ENCODE data around the gene VSTM4.

VSTM4 gene

DNA sequence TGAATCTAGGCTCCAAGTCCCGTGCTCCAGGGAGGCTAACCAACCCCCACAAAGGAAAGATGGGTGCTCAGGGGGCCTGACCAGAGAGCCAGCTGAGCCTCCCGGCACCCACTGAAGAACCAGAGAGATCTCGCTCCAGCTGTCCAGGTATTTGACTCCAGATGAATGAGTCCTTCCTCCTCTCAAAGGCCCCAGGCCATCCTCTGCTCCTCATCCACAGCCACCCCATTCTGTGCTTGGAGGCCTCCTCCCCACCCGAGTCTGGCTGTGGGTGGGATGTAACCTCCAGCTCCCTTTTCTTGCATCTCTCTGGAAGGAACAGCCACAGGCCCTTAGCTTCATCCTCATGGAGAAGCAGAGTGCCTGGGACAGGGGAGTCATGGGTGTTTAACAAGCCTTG, 44.6 kb downstream of the VSTM4 start:
- Histone ChIP-seq H3K4me3 (ENCODE audit: insufficient read length, low read depth) (no peak overlapping the region), H3K9ac (ENCODE audit: insufficient read length, low read depth) (no peak overlapping the region), H3K36me3 (ENCODE audit: insufficient read depth, insufficient read length, low read length) (no peaks in the 10 kb centered on the region), H3K27me3 (ENCODE audit: insufficient read depth, insufficient read length) (no peaks in the 10 kb centered on the region), H3K4me1 (ENCODE audit: insufficient read depth, insufficient read length) (no peaks in the 10 kb centered on the region), H3K9me3 (ENCODE audit: insufficient read depth, low read length) (no peaks in the 10 kb centered on the region)
- TF ChIP-seq ZNF274 (IDR thresholded peaks at IDR 0.05; ENCODE audit: low read depth, low read length): no peak
- TF ChIP-seq YY1 (IDR thresholded peaks at IDR 0.05; ENCODE audit: insufficient read depth, insufficient read length): no peak
- no peak for TF ChIP-seq SUZ12 (IDR thresholded peaks at IDR 0.05; ENCODE audit: extremely low read depth, insufficient read depth, insufficient read length)
- no peak for DNase-seq (ENCODE audit: low read depth, low spot score)

- no peak overlapping the region for H3K9ac ChIP-seq (ENCODE audit: insufficient read length, low read depth)
- H3K27me3 ChIP-seq (ENCODE audit: insufficient read depth, insufficient read length): no peaks in the 10 kb centered on the region
- H3K4me3 ChIP-seq (ENCODE audit: insufficient read length, low read depth): no peak overlapping the region
- H3K36me3 ChIP-seq (ENCODE audit: insufficient read depth, insufficient read length, low read length): no peaks in the 10 kb centered on the region
- H3K4me1 ChIP-seq (ENCODE audit: insufficient read depth, insufficient read length): no peaks in the 10 kb centered on the region
- no peak for TF ChIP-seq YY1 (IDR thresholded peaks at IDR 0.05; ENCODE audit: insufficient read depth, insufficient read length)
- TF ChIP-seq SUZ12 (IDR thresholded peaks at IDR 0.05; ENCODE audit: extremely low read depth, insufficient read depth, insufficient read length): no peak
- no peak for TF ChIP-seq ZNF274 (IDR thresholded peaks at IDR 0.05; ENCODE audit: low read depth, low read length)
- H3K9me3 ChIP-seq (ENCODE audit: insufficient read depth, low read length): 0 out of 2 replicates have a peak, but pooled peaks cover under 1% of the 10 kb centered on the region
- DNase-seq (ENCODE audit: low read depth, low spot score): no peak
Observed at GRCh38 chr10:49068672-49069217, 46.6 kb downstream of the VSTM4 start.

DNA sequence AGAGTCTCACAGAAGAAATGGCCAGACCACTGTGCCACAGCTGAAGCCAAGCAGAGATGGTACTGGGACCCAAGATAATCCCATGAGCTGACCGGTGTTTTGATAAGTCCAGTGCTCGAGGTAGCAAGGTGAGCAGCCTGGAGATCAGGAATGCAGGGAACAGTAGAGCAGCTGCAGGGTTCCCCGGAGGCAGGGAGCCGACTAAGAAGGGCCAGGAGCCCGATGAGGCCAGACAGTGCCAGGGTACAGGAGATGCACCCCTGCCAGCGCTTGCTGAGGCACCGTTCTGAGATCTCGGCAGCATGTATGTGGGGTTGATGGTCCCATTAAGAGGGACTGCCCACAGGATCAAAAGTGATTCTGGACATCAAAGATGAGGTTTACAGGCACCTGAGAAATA, 47.1 kb downstream of the VSTM4 start:
- H3K36me3 ChIP-seq (ENCODE audit: insufficient read depth, insufficient read length, low read length): no peaks in the 10 kb centered on the region
- H3K27me3 ChIP-seq (ENCODE audit: insufficient read depth, insufficient read length): no peaks in the 10 kb centered on the region
- no peak for DNase-seq (ENCODE audit: low read depth, low spot score)
- H3K9me3 ChIP-seq (ENCODE audit: insufficient read depth, low read length): peaks cover 4% of the 10 kb centered on the region; the same call in 1 of the 2 replicates
- TF ChIP-seq SUZ12 (IDR thresholded peaks at IDR 0.05; ENCODE audit: extremely low read depth, insufficient read depth, insufficient read length): no peak
- TF ChIP-seq ZNF274 (IDR thresholded peaks at IDR 0.05; ENCODE audit: low read depth, low read length): no peak
- TF ChIP-seq YY1 (IDR thresholded peaks at IDR 0.05; ENCODE audit: insufficient read depth, insufficient read length): no peak
- H3K4me3 ChIP-seq (ENCODE audit: insufficient read length, low read depth): no peak overlapping the region
- H3K4me1 ChIP-seq (ENCODE audit: insufficient read depth, insufficient read length): no peaks in the 10 kb centered on the region
- H3K9ac ChIP-seq (ENCODE audit: insufficient read length, low read depth): no peak overlapping the region

DNA sequence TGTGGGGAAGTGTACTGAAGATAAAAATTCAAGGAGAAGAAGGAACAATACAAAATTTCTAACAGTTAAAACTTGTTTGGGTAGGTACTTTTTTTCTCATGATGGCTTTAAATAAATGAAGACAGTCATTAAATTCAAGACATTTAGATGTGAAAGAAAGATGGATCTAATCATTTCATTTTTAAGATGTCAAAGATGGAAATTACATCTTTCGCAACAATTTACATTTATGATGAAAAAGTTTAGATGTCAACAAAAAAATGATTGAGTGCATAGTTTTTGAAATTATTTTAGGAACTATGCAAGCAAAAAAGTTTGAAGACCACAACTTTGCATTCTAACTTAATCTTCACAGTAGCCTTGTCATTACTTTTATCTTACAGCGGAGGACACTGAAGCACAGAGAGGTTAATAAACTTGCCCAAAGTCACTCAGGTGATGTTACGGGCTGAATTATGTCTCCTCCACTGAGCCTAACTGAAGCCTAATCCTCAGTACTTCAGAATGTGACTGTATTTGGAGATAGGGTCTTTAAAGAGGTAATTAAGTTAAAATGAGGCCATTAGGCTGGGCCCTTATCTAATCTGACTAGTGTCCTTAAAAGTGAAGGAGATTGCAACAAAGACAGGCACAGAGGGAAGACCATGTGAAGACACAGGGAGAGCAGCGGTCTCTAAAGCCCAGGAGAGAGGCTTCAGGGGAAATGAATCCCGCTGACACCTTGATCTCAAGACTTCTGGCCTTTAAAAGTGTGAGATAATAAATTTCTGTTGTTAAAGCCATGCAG, 48.2 kb downstream of the VSTM4 start:
- H3K9ac ChIP-seq (ENCODE audit: insufficient read length, low read depth): no peak overlapping the region
- no peak for TF ChIP-seq ZNF274 (IDR thresholded peaks at IDR 0.05; ENCODE audit: low read depth, low read length)
- no peak for TF ChIP-seq SUZ12 (IDR thresholded peaks at IDR 0.05; ENCODE audit: extremely low read depth, insufficient read depth, insufficient read length)
- no peak for TF ChIP-seq YY1 (IDR thresholded peaks at IDR 0.05; ENCODE audit: insufficient read depth, insufficient read length)

DNA sequence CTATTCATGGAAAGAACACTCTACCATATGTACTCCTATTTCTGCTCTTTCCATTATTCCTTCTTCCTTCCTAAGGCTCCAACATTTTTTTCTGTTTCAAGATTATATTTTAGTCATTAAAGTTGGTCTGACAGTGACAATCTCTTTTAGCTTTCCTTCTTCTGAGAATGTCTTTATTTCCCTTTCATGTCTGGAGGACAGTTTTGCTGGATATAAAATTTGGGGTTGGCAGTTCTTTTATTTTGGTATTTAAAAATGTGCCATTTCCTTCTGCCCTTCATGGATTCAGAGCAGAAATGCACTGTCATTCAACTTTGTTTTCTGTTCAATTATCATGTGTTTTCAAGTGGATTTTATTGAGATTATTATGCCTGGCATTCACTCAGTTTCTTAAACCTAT, 53.1 kb downstream of the VSTM4 start:
- Histone ChIP-seq H3K9me3 (ENCODE audit: insufficient read depth, low read length) (peaks cover 19% of the 10 kb centered on the region), H3K4me3 (ENCODE audit: insufficient read length, low read depth) (no peak overlapping the region), H3K27me3 (ENCODE audit: insufficient read depth, insufficient read length) (no peaks in the 10 kb centered on the region), H3K4me1 (ENCODE audit: insufficient read depth, insufficient read length) (no peaks in the 10 kb centered on the region), H3K9ac (ENCODE audit: insufficient read length, low read depth) (no peak overlapping the region), H3K36me3 (ENCODE audit: insufficient read depth, insufficient read length, low read length) (no peaks in the 10 kb centered on the region)
- TF ChIP-seq SUZ12 (IDR thresholded peaks at IDR 0.05; ENCODE audit: extremely low read depth, insufficient read depth, insufficient read length): no peak
- TF ChIP-seq YY1 (IDR thresholded peaks at IDR 0.05; ENCODE audit: insufficient read depth, insufficient read length): no peak
- TF ChIP-seq ZNF274 (IDR thresholded peaks at IDR 0.05; ENCODE audit: low read depth, low read length): no peak
- DNase-seq (ENCODE audit: low read depth, low spot score): no peak

More for the DNA sequence above, 48.2 kb downstream of the VSTM4 start:
- Histone ChIP-seq H3K9me3 (ENCODE audit: insufficient read depth, low read length) (peaks cover 12% of the 10 kb centered on the region), H3K4me3 (ENCODE audit: insufficient read length, low read depth) (no peak overlapping the region), H3K4me1 (ENCODE audit: insufficient read depth, insufficient read length) (no peaks in the 10 kb centered on the region), H3K27me3 (ENCODE audit: insufficient read depth, insufficient read length) (no peaks in the 10 kb centered on the region), H3K36me3 (ENCODE audit: insufficient read depth, insufficient read length, low read length) (no peaks in the 10 kb centered on the region)
- no peak for DNase-seq (ENCODE audit: low read depth, low spot score)

DNA sequence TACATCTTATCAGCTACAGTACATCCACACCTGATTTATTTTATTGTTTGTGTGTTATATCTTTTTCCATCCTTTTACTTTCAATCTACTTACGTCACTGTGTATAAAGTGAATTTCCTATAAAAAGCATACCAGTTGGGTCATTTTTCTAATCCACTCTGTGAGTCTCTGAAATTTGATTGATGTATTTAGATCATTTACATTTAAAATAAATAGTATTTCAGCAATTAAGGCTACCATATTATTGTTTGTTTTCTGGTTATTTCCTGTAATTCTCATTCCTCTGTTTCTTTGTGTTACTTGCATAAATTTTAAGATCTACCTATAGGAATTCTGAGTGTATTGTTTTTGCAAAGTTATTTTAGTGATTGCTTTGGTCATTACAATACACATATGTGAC, 53.7 kb downstream of the VSTM4 start:
- no peak overlapping the region for H3K4me3 ChIP-seq (ENCODE audit: insufficient read length, low read depth)
- peaks cover 19% of the 10 kb centered on the region for H3K9me3 ChIP-seq (ENCODE audit: insufficient read depth, low read length)
- DNase-seq (ENCODE audit: low read depth, low spot score): no peak
- no peaks in the 10 kb centered on the region for H3K27me3 ChIP-seq (ENCODE audit: insufficient read depth, insufficient read length)
- no peak overlapping the region for H3K9ac ChIP-seq (ENCODE audit: insufficient read length, low read depth)
- no peaks in the 10 kb centered on the region for H3K36me3 ChIP-seq (ENCODE audit: insufficient read depth, insufficient read length, low read length)
- H3K4me1 ChIP-seq (ENCODE audit: insufficient read depth, insufficient read length): no peaks in the 10 kb centered on the region
- no peak for TF ChIP-seq YY1 (IDR thresholded peaks at IDR 0.05; ENCODE audit: insufficient read depth, insufficient read length)
- TF ChIP-seq SUZ12 (IDR thresholded peaks at IDR 0.05; ENCODE audit: extremely low read depth, insufficient read depth, insufficient read length): no peak
- TF ChIP-seq ZNF274 (IDR thresholded peaks at IDR 0.05; ENCODE audit: low read depth, low read length): no peak

GRCh38 chr10:49058463-49059255, 56.7 kb downstream of the VSTM4 start:
- no peaks in the 10 kb centered on the region for H3K36me3 ChIP-seq (ENCODE audit: insufficient read depth, insufficient read length, low read length)
- peaks cover 2% of the 10 kb centered on the region for H3K4me1 ChIP-seq (ENCODE audit: insufficient read depth, insufficient read length)
- no peak for DNase-seq (ENCODE audit: low read depth, low spot score)
- no peak for TF ChIP-seq YY1 (IDR thresholded peaks at IDR 0.05; ENCODE audit: insufficient read depth, insufficient read length)
- TF ChIP-seq SUZ12 (IDR thresholded peaks at IDR 0.05; ENCODE audit: extremely low read depth, insufficient read depth, insufficient read length): no peak
- TF ChIP-seq ZNF274 (IDR thresholded peaks at IDR 0.05; ENCODE audit: low read depth, low read length): no peak
- H3K27me3 ChIP-seq (ENCODE audit: insufficient read depth, insufficient read length): no peaks in the 10 kb centered on the region
- H3K4me3 ChIP-seq (ENCODE audit: insufficient read length, low read depth): no peak overlapping the region
- peaks cover 17% of the 10 kb centered on the region for H3K9me3 ChIP-seq (ENCODE audit: insufficient read depth, low read length)
- H3K9ac ChIP-seq (ENCODE audit: insufficient read length, low read depth): no peak overlapping the region

Measured in NT2/D1 (cell line).